Measurements from ENCODE around the gene PDE4D.

- TF ChIP-seq TAF1 (IDR thresholded peaks at IDR 0.05; ENCODE audit: borderline replicate concordance, insufficient read depth, low read length) (no peak), POLR2AphosphoS5 (IDR thresholded peaks at IDR 0.05; ENCODE audit: low read depth, low read length) (no peak; the same call in 1 of the 2 replicates), SIN3A (IDR thresholded peaks at IDR 0.05; ENCODE audit: borderline replicate concordance, insufficient read depth, low read length) (no peak)
- TF ChIP-seq, protein P1, sequence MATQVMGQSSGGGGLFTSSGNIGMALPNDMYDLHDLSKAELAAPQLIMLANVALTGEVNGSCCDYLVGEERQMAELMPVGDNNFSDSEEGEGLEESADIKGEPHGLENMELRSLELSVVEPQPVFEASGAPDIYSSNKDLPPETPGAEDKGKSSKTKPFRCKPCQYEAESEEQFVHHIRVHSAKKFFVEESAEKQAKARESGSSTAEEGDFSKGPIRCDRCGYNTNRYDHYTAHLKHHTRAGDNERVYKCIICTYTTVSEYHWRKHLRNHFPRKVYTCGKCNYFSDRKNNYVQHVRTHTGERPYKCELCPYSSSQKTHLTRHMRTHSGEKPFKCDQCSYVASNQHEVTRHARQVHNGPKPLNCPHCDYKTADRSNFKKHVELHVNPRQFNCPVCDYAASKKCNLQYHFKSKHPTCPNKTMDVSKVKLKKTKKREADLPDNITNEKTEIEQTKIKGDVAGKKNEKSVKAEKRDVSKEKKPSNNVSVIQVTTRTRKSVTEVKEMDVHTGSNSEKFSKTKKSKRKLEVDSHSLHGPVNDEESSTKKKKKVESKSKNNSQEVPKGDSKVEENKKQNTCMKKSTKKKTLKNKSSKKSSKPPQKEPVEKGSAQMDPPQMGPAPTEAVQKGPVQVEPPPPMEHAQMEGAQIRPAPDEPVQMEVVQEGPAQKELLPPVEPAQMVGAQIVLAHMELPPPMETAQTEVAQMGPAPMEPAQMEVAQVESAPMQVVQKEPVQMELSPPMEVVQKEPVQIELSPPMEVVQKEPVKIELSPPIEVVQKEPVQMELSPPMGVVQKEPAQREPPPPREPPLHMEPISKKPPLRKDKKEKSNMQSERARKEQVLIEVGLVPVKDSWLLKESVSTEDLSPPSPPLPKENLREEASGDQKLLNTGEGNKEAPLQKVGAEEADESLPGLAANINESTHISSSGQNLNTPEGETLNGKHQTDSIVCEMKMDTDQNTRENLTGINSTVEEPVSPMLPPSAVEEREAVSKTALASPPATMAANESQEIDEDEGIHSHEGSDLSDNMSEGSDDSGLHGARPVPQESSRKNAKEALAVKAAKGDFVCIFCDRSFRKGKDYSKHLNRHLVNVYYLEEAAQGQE (IDR thresholded peaks at IDR 0.05; ENCODE audit: insufficient read depth in 1 of 2, low read depth in 2 of 2, low read length in 2 of 2) = no peak
Measured at GRCh38 chr5:59238126-59238902, 655.2 kb downstream of the PDE4D start.
